Stimulated activated CD4-positive, alpha-beta T cell treated with anti-CD3 and anti-CD28 coated beads, Interleukin-12 subunit alpha, Interleukin-12 subunit beta, amount 100 ng/mL, for 24 hours (primary cell): ENCODE results near the gene STIM1.
A peak's percentile ranks its signal among the peaks of the same experiment; 100 is the strongest.
"Not testable (repeated sequence)": the region's sequence is repeated elsewhere in the genome, so short reads cannot be mapped to it uniquely, and the experiment has no call there.

Experiments
- DNase-seq, 2 experiments: peaks; one replicate each; pipeline ENCODE4 v3.0.0-alpha.2; 2020; ENCODE audit warnings: low read depth in 2 of 2

Gene STIM1

GRCh38 chr11:3983101-3983500 is 127.6 kb downstream of the STIM1 start:
- DNase-seq: no peak

- DNase-seq: peak in 1 of 2 experiments; percentile 11
Measured at GRCh38 chr11:3984896-3985295, 129.4 kb downstream of the STIM1 start.

DNA sequence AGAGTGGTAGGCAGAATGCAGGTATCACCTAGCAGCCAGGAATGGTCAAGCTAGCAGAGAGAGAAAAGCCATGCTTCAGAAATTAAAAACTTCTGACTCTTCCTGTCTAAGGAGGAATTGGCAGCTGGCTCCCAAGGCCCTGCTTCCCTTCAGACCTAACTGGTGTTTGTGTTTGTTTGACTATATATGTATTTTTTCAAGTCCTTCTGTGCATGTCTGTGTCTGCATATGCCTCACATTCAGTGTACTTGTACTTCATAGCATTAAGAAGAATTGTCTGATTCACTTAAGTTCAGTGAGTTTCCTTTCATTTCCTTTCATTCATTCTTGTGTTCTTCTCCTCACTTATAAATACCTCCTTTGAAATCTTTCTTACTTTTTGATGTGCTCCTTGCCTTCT is 130.2 kb downstream of the STIM1 start:
- DNase-seq: no peak

DNA sequence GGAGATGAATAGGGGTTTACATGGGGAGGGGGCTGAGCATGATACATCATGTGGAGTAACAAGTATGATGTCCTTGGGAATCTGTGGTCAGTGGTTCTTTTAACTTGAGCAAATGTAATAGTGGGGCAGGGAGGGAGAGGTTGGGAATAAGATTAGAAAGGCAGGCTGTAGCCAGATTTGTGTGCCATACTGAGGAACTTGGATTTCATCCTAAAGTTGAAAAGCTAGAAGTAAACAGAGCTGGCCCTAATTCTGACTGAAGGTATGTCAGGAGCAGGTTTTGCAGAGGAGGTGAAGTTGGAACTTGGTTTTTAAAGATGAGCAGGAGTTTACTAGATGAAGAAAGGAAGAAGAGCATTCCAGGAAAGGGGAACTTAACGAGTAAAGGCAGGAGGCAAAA is 130.8 kb downstream of the STIM1 start:
- no peak for DNase-seq

DNA sequence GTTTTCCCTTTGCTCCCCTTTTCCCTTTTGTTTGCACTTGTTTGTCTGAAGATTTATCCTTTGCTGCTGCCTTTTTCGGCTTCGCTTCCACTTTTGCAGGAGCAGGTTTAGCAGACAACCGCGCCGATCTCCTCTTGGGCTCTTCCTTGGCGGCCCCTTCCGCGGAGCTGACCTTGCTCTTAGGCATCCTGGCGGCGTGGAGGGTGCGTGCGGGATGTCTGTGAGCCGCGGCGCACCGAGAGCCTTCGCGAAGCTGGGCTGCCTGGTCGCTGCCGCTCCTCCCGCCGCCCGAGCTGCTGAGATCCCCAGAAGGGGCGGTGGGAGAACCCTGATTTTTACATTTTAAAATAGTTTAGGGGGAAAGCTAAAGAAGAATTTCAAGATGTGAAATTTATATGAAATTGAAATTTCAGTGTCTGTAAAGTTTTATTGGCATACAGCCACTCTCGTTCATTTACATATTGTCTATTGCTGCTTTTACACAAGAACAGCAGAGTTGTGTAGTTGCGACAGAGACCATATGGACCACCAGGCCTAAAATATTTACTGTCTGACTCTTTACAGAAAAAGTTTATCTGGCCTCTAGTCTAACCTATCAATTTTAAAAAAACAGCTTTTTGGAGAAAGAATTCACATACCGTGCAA is 133.9 kb downstream of the STIM1 start:
- DNase-seq: no peak

GRCh38 chr11:3989921-3990290 is 134.4 kb downstream of the STIM1 start:
- DNase-seq: no peak

- no peak for DNase-seq
Measured at GRCh38 chr11:3990406-3990805, 134.9 kb downstream of the STIM1 start.

- no peak for DNase-seq
Measured at GRCh38 chr11:3992964-3993363, 137.5 kb downstream of the STIM1 start.

DNA sequence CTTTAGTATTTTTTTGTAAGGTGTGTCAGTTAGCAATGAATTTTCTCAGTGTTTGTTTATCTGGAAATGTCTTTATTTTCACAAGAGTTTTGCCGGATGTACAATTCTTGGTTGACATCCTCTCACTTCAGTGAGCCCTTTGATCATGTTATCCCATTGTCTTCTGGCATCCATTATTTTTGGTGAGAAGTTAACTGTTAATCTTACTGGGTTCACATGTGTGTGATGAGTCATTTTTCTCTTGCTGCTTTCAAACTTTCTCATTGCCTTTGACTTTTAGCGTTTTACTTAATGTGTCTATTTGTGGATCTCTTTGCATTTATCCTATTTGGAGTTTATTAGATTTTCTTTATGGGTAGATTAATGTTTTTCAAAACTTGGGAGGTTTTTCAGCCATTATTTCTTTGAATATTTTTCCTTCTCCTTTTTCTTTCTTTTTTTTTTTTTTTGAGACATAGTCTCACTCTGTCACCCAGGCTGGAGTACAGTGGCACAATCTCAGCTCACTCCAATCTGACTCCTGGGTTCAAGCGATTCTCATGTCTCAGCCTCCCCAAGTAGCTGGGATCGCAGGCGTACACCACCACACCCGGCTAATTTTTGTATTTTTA is 138.7 kb downstream of the STIM1 start:
- no peak for DNase-seq

- no peak for DNase-seq
Measured at GRCh38 chr11:3995307-3995706, 139.8 kb downstream of the STIM1 start.

- DNase-seq: no peak
Measured at GRCh38 chr11:3995949-3996554, 140.6 kb downstream of the STIM1 start.

DNA sequence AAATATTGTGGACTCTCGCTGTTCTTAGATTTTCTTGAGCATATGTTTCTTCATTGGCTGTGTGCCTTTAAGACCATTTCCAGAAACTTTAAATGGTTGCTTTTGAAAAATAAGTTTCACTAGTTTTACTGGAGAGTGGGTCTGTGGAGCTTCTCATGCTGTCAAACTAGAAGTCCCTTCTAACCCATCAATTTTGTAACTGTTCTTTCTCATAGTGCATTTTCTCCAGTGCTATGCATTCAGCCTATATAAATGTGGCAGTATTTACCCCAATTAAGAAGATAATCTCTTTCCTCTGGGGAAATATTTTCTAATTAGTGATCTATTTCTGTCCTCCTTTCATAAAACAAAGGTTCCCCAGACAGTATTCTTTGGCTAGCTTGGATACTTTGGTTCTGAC is 141.2 kb downstream of the STIM1 start:
- DNase-seq: no peak

- DNase-seq: not testable (repeated sequence)
Measured at GRCh38 chr11:4004753-4005152, 149.3 kb downstream of the STIM1 start.

- no peak for DNase-seq
Measured at GRCh38 chr11:4006946-4007680, 151.6 kb downstream of the STIM1 start.

- DNase-seq: no peak
Measured at GRCh38 chr11:4008116-4008515, 152.7 kb downstream of the STIM1 start.

- not testable (repeated sequence) for DNase-seq
Measured at GRCh38 chr11:4016602-4017001, 161.1 kb downstream of the STIM1 start.

DNA sequence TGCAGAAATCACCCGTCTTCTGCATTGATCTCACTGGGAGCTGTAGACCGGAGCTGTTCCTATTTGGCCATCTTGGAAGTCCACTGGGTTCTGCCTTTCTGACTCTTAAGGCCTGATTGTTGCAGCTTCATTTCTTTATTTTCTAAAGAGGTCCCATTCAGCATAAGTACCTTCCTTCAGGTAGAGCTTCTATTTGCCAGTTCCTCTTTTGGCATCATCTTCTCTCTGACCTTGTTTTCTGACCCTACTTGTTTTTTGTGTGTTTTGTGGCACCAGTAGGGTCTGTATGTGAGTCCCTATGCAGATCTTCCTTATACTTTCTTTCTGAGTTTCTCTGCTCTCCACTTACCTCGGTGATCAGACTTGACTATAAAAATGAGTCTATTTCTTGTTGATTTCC is 161.7 kb downstream of the STIM1 start:
- DNase-seq: no peak

DNA sequence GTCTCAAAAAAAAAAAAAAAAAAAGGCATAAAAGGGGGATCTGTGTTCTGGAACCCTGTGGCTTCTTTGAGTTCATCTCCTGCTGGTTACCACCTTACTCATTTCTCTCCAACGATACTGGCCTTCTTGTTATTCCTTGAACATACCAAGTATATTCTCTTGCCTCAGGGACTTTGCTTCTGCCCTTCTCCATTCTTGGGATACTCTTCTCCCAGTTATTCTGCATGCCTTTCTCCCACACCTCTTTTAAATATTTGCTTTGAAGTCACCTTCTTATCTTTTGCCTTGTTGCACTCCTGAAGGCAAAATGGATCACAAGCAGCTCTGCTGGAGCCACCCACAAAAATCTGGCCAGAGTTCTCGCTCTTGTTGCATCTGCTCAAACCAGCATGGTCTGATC is 163.2 kb downstream of the STIM1 start:
- DNase-seq: no peak

- DNase-seq: no peak
Measured at GRCh38 chr11:4019891-4020290, 164.4 kb downstream of the STIM1 start.

DNA sequence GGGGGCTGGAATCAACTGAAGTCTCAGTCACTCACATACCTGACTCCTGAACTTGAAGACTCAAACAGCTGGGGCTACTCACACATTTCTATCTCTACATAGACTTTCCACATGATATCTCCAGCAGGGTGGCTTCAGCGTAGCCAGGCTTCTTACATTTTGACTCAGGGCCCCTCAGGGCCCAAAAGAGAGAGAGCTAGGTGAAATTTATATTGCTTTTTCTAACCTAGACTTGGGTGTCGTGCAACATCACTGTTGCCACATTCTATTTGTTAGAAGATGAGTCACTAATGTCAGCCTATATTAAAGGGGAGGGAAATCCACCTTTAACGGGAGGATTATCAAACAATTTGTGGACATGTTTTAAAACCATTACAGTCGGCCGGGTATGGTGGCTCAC is 167.2 kb downstream of the STIM1 start:
- no peak for DNase-seq

DNA sequence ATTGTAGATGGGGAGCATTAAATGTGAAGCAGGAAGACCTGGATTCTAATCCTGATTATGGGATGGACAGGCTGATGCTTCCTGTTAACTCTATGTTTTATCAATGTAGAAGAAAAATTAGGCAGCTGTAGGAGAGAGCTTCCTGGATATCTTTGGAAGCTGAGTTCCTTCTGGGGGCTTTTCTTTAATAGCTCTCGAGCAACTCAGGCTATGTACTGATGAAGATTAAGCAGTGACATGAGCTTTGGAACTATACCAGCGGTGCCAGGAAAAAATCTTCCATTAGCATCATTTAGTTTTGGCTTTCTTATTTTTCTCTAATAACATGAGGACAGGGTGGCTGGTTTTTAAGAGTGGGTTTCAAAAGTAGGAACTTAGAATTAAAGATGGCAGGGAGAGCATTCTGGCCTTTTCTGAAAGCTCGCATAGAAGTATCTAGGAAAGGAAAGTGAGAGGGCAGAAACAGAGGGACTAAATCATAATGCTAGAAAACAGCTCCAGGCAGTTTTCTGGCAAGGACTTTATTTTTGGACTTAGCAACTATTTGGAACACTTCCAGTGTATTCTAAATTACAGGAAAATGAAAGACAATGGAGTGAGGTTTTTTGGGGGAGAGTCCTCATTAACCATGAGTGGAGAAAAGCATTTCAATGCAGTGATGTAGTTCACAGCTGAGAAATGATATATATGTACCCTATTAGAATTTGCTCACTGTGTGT is 169.9 kb downstream of the STIM1 start:
- DNase-seq: no peak

DNA sequence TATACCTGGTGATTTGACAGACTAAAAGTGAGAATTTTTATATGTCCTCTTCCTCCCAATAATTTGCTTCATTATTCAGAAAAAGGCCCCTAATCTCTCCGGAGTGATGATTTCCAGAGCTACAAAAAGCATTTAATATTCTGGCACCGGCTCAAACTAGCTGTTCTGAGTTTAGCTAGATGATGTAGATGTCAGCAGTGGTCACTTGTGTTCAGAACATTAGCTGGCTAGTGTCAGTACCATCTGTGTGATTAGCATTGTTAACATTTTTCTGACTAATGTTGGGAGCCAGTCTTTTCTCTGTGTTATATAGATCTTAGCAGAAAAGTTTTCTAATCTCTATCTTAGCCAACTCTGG is 170.5 kb downstream of the STIM1 start:
- DNase-seq: no peak
